Neural cell (in vitro differentiated cells): ENCODE results near the gene PANX1. TPM values are rescaled to one million over a fixed set of nuclear protein-coding genes. Genes with fewer than 3 reads are reported as not detected.

Experiments used
- H2AFZ ChIP-seq: fragments of 200-600, 300-800 bp; sonication (generic), shearing (Covaris generic); 2 replicates; pipeline ENCODE4 v1.6.0; 2014; ENCODE audit warnings: low read depth, mild to moderate bottlenecking, antibody characterized with exemption, low read length, moderate library complexity
- H3F3A ChIP-seq: fragments of 200-600 bp; shearing (Covaris generic); 2 replicates; pipeline ENCODE4 v1.6.1; 2016; ENCODE audit warnings: mild to moderate bottlenecking, moderate library complexity, mixed read lengths, antibody characterized with exemption, low read length; ENCODE audit not compliant: insufficient read depth, poor library complexity, severe bottlenecking
- H3K27ac ChIP-seq: fragments of 200-600, 300-800 bp; sonication (generic), shearing (Covaris generic); 2 replicates; pipeline ENCODE4 v1.5.1; 2014; ENCODE audit warnings: mild to moderate bottlenecking, low read length, moderate library complexity
- H3K27me3 ChIP-seq: fragments of 300-800, 200-600 bp; sonication (generic), shearing (Covaris generic); 2 replicates; pipeline ENCODE4 v1.6.0; 2014; ENCODE audit warnings: mild to moderate bottlenecking, low read depth, low read length, moderate library complexity; ENCODE audit not compliant: insufficient read depth
- H3K36me3 ChIP-seq: fragments of 300-800, 200-600 bp; sonication (generic), shearing (Covaris generic); 2 replicates; pipeline ENCODE4 v1.5.1; 2014; ENCODE audit warnings: mild to moderate bottlenecking, antibody characterized with exemption, low read length, moderate library complexity; ENCODE audit not compliant: insufficient read depth
- H3K4me2 ChIP-seq: fragments of 300-800, 200-600 bp; sonication (generic), shearing (Covaris generic); 2 replicates; pipeline ENCODE4 v1.6.0; 2014; ENCODE audit warnings: mild to moderate bottlenecking, low read length
- H3K4me3 ChIP-seq: fragments of 300-800, 200-600 bp; sonication (generic), shearing (Covaris generic); 2 replicates; pipeline ENCODE4 v1.5.1; 2014; ENCODE audit warnings: mild to moderate bottlenecking, low read length, moderate library complexity
- H3K79me2 ChIP-seq: fragments of 200-600 bp; shearing (Covaris generic); replicated peaks from 2 replicates; pipeline ENCODE4 v1.6.0; 2014; ENCODE audit warnings: mild to moderate bottlenecking, low read length, moderate library complexity; ENCODE audit not compliant: insufficient read depth
- H3K9ac ChIP-seq: fragments of 300-800, 200-600 bp; sonication (generic), shearing (Covaris generic); 2 replicates; pipeline ENCODE4 v1.6.1; 2016; ENCODE audit warnings: mild to moderate bottlenecking, low read length, mixed read lengths
- H3K9me2 ChIP-seq: fragments of 200-600 bp; shearing (Covaris generic); 2 replicates; pipeline ENCODE4 v1.6.1; 2016; ENCODE audit warnings: mild to moderate bottlenecking, low read length, mixed read lengths; ENCODE audit not compliant: insufficient read depth
- H3K9me3 ChIP-seq: fragments of 200-600, 300-800 bp; sonication (generic), shearing (Covaris generic); 2 replicates; pipeline ENCODE4 v1.6.1; 2016; ENCODE audit warnings: mild to moderate bottlenecking, mixed run types, low read length, moderate library complexity, mixed read lengths
- H4K20me1 ChIP-seq: fragments of 200-600 bp; shearing (Covaris generic); 2 replicates; pipeline ENCODE4 v1.6.1; 2016; ENCODE audit warnings: mild to moderate bottlenecking, mixed run types; ENCODE audit not compliant: insufficient read depth
- EP300 ChIP-seq: fragments of 450-650 bp; conservative IDR thresholded peaks from 2 replicates; pipeline ENCODE4 v1.6.1; 2014; ENCODE audit warnings: antibody characterized with exemption, mild to moderate bottlenecking, moderate library complexity; ENCODE audit not compliant: poor library complexity, severe bottlenecking
- EZH2 ChIP-seq: fragments of 200-600, 300-800 bp; shearing (Covaris generic), sonication (generic); IDR thresholded peaks from 2 replicates; pipeline ENCODE4 v1.6.1; 2014; ENCODE audit warnings: antibody characterized with exemption, low read length, borderline replicate concordance, mild to moderate bottlenecking; ENCODE audit not compliant: insufficient read depth, poor library complexity, severe bottlenecking
- MXI1 ChIP-seq: fragments of 450-650 bp; conservative IDR thresholded peaks from 2 replicates; pipeline ENCODE4 v1.6.1; 2014; ENCODE audit warnings: antibody characterized with exemption, mild to moderate bottlenecking; ENCODE audit not compliant: poor library complexity, severe bottlenecking
- POLR2AphosphoS5 ChIP-seq: IDR thresholded peaks from 2 replicates; pipeline ENCODE4 v1.6.1; 2012
- RAD21 ChIP-seq: fragments of 450-650 bp; conservative IDR thresholded peaks from 2 replicates; pipeline ENCODE4 v1.6.1; 2014; ENCODE audit warnings: antibody characterized with exemption, mild to moderate bottlenecking, moderate library complexity
- SMC3 ChIP-seq: fragments of 450-650 bp; conservative IDR thresholded peaks from 2 replicates; pipeline ENCODE4 v1.6.1; 2014; ENCODE audit warnings: antibody characterized with exemption, mild to moderate bottlenecking, moderate library complexity; ENCODE audit not compliant: poor library complexity
- TAF1 ChIP-seq: IDR thresholded peaks from 2 replicates; pipeline ENCODE4 v1.6.1; 2012; ENCODE audit warnings: low read depth
- polyA plus RNA-seq: library from polyadenylated mRNA; depleted of rRNA; stranded (reverse); fragments of >200 nt; gene quantifications from 2 replicates; pipeline ENCODE4 v1.2.3, GENCODE V29; 2014
- TF ChIP-seq, protein P1 (sequence below): IDR thresholded peaks from 2 replicates; pipeline ENCODE4 v1.6.1; 2012; ENCODE audit warnings: borderline replicate concordance
- TF ChIP-seq, protein P2 (sequence below): fragments of 450-650 bp; IDR thresholded peaks from 2 replicates; pipeline ENCODE4 v1.5.1; 2014; ENCODE audit warnings: antibody characterized with exemption, mild to moderate bottlenecking, moderate library complexity; ENCODE audit not compliant: poor library complexity, severe bottlenecking

PANX1 gene
- polyA plus RNA-seq, 1 donor from 2014 or later, result 48.0 TPM

DNA sequence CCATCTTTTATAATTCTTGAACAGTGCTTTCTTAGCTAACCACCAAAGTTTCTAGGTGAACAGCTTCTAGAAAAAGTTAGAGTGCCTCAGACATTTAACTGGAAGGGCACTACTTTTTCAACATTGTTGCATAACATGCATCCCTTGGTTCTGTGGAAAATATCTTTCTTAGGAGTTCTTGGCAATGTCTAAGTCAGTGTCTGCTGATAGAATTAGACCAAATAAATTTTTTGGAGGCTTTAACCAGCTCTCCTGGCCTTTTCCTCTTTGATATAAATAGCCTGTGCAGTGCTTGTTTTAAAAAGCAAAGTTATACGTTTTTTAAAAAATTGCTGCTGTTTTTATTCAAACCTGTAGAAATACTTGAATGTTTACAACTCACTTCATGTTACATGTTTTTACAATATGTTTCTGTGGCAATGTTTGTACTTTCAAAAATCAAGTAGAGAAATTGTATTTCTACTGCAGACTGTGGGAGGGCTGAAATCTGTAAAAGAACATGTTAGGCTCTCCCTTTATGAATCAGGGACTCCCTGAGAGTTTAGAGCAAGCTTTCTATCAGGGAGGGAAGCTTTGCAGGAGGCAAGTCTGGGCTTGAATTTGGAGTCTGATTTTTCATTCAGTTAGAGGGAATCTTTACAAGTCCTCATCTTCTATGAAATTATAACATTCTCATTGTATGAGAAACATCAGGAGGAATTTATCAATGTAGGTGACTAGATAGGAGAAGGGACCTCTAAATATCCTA lies 16.3 kb upstream of the PANX1 start:
- Histone ChIP-seq H3K4me3 (no peak overlapping the region), H2AFZ (no peak overlapping the region), H3K79me2 (no peaks in the 10 kb centered on the region), H3K27ac (no peak overlapping the region), H3K9ac (no peak overlapping the region), H3K27me3 (no peaks in the 10 kb centered on the region), H3F3A (no peaks in the 10 kb centered on the region), H3K9me3 (no peaks in the 10 kb centered on the region), H3K36me3 (no peaks in the 10 kb centered on the region), H3K9me2 (no peaks in the 10 kb centered on the region), H4K20me1 (no peaks in the 10 kb centered on the region), H3K4me2 (no peak overlapping the region)
- TF ChIP-seq EP300 (no peak), EZH2 (no peak), TAF1 (no peak), MXI1 (no peak), RAD21 (no peak), SMC3 (no peak), POLR2AphosphoS5 (no peak)
- TF ChIP-seq, protein P1, sequence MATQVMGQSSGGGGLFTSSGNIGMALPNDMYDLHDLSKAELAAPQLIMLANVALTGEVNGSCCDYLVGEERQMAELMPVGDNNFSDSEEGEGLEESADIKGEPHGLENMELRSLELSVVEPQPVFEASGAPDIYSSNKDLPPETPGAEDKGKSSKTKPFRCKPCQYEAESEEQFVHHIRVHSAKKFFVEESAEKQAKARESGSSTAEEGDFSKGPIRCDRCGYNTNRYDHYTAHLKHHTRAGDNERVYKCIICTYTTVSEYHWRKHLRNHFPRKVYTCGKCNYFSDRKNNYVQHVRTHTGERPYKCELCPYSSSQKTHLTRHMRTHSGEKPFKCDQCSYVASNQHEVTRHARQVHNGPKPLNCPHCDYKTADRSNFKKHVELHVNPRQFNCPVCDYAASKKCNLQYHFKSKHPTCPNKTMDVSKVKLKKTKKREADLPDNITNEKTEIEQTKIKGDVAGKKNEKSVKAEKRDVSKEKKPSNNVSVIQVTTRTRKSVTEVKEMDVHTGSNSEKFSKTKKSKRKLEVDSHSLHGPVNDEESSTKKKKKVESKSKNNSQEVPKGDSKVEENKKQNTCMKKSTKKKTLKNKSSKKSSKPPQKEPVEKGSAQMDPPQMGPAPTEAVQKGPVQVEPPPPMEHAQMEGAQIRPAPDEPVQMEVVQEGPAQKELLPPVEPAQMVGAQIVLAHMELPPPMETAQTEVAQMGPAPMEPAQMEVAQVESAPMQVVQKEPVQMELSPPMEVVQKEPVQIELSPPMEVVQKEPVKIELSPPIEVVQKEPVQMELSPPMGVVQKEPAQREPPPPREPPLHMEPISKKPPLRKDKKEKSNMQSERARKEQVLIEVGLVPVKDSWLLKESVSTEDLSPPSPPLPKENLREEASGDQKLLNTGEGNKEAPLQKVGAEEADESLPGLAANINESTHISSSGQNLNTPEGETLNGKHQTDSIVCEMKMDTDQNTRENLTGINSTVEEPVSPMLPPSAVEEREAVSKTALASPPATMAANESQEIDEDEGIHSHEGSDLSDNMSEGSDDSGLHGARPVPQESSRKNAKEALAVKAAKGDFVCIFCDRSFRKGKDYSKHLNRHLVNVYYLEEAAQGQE, result no peak
- TF ChIP-seq, protein P2, sequence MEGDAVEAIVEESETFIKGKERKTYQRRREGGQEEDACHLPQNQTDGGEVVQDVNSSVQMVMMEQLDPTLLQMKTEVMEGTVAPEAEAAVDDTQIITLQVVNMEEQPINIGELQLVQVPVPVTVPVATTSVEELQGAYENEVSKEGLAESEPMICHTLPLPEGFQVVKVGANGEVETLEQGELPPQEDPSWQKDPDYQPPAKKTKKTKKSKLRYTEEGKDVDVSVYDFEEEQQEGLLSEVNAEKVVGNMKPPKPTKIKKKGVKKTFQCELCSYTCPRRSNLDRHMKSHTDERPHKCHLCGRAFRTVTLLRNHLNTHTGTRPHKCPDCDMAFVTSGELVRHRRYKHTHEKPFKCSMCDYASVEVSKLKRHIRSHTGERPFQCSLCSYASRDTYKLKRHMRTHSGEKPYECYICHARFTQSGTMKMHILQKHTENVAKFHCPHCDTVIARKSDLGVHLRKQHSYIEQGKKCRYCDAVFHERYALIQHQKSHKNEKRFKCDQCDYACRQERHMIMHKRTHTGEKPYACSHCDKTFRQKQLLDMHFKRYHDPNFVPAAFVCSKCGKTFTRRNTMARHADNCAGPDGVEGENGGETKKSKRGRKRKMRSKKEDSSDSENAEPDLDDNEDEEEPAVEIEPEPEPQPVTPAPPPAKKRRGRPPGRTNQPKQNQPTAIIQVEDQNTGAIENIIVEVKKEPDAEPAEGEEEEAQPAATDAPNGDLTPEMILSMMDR, result no peak

DNA sequence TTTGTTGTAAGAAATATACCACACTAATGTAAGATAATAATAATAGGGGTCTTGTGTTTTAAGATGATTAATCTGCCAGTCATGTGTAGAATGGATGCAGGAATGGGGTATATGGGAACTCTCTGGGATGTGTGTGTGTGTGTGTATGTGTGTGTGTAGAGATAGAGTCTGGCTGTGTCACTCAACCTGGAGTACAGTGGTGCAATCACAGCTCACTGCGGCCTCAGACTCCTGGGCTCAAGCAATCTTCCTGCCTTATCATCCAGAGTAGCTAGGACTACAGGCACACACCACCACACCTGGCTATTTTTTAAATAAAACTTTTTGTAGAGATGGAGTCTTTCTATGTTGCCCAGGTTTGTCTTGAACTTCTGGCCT lies 11.5 kb upstream of the PANX1 start:
- Histone ChIP-seq H3K9me2 (no peaks in the 10 kb centered on the region), H3K27ac (no peak overlapping the region), H4K20me1 (no peaks in the 10 kb centered on the region), H3K4me3 (no peak overlapping the region), H3K27me3 (no peaks in the 10 kb centered on the region), H3K9me3 (no peaks in the 10 kb centered on the region), H3K4me2 (no peak overlapping the region), H3K9ac (no peak overlapping the region), H3K79me2 (no peaks in the 10 kb centered on the region), H3F3A (no peaks in the 10 kb centered on the region), H2AFZ (no peak overlapping the region), H3K36me3 (no peaks in the 10 kb centered on the region)
- no peak for TF ChIP-seq POLR2AphosphoS5
- no peak for TF ChIP-seq TAF1
- no peak for TF ChIP-seq EZH2
- no peak for TF ChIP-seq SMC3
- no peak for TF ChIP-seq MXI1
- TF ChIP-seq, protein P2, result no peak
- no peak for TF ChIP-seq EP300
- TF ChIP-seq, protein P1, result no peak
- TF ChIP-seq RAD21, result no peak
